Measurements from ENCODE around the gene LYST.

- TF ChIP-seq POLR2AphosphoS5 (IDR thresholded peaks at IDR 0.05; ENCODE audit: borderline replicate concordance, low read depth, low read length): no peak
- TF ChIP-seq EZH2 (IDR thresholded peaks at IDR 0.05): no peak
Observed at GRCh38 chr1:235651170-235651806, 215.4 kb downstream of the LYST start.

Measured in SK-N-MC (cell line).